Fibroblast of mammary gland (primary cell): Measurements from ENCODE around the gene MAMDC4.
"Not testable (repeated sequence)": the region's sequence is repeated elsewhere in the genome, so short reads cannot be mapped to it uniquely, and the experiment has no call there.

ENCODE experiments used
- DNase-seq: peaks from one replicate; pipeline ENCODE4 v3.0.0-alpha.2; 2010; ENCODE audit warnings: low read depth
- H3K4me3 ChIP-seq: 2 replicates; pipeline ENCODE4 v1.5.1; 2011; ENCODE audit warnings: low read depth, mild to moderate bottlenecking, low read length, moderate library complexity; ENCODE audit not compliant: control insufficient read depth
- TF ChIP-seq, protein P1 (sequence below): conservative IDR thresholded peaks from 2 replicates; pipeline ENCODE4 v1.5.1; 2011; ENCODE audit warnings: low read depth, low read length, inconsistent platforms; ENCODE audit not compliant: control insufficient read depth, insufficient read depth

MAMDC4 gene

GRCh38 chr9:136837146-136837855 lies 14.8 kb upstream of the MAMDC4 start:
- TF ChIP-seq, protein P1, sequence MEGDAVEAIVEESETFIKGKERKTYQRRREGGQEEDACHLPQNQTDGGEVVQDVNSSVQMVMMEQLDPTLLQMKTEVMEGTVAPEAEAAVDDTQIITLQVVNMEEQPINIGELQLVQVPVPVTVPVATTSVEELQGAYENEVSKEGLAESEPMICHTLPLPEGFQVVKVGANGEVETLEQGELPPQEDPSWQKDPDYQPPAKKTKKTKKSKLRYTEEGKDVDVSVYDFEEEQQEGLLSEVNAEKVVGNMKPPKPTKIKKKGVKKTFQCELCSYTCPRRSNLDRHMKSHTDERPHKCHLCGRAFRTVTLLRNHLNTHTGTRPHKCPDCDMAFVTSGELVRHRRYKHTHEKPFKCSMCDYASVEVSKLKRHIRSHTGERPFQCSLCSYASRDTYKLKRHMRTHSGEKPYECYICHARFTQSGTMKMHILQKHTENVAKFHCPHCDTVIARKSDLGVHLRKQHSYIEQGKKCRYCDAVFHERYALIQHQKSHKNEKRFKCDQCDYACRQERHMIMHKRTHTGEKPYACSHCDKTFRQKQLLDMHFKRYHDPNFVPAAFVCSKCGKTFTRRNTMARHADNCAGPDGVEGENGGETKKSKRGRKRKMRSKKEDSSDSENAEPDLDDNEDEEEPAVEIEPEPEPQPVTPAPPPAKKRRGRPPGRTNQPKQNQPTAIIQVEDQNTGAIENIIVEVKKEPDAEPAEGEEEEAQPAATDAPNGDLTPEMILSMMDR, result no peak
- DNase-seq, result no peak

DNA sequence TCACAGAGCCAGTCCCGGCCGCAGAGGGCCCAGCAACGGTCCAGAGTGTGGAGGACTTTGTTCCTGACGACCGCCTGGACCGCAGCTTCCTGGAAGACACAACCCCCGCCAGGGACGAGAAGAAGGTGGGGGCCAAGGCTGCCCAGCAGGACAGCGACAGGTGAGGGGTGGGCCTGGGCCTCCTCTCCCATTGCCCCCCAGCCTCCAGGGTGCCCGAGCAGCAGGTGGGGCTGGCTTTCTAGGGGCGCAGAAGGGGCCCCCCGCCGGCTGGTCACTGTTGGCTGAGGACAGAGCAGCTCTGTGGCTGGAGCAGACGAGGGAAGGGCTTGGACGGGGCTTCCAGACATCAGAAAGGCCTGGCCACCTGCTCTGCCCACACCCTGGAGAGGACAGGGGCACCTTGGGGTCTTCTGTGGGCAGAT lies 14.3 kb upstream of the MAMDC4 start:
- DNase-seq, H3K4me3 ChIP-seq: not testable (repeated sequence)

More at GRCh38 chr9:136837146-136837855, 14.8 kb upstream of the MAMDC4 start:
- H3K4me3 ChIP-seq, result no peak overlapping the region

DNA sequence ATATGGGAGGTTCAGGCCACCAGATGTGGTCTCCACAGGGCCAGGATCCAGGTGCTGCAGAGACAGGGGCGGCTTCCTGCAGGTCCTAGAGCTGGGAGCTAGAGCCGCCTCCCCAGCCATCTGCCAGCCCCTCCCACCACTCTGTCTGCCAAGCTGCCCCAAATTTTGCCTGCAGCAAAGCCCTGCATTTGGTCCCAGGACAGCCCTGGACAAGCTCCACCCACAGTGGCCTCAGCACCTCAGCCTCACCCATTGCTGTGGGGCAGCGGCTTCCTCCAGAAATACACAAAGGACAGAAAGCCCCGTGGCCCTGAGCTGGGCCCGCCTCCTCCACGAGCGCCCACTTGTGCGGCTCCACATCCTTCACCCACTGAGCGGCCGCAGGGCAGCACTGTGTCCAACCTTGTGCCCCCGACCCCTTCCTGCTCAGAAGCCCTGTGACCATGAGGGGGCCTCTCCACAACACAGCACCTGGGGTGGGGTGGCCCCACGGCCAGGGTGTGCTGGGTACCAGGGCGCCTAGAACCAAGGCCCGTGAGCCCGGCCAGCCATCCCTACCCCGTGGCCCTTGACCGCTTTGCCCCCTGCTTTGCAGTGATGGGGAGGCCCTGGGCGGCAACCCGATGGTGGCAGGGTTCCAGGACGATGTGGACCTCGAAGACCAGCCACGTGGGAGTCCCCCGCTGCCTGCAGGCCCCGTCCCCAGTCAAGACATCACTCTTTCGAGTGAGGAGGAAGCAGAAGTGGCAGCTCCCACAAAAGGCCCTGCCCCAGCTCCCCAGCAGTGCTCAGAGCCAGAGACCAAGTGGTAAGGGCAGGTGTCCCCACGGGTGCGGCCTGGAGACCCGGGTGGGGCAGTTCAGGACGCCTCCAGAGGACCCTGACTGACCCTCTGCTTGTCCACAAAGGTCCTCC lies 13.6 kb upstream of the MAMDC4 start:
- no peak overlapping the region for H3K4me3 ChIP-seq
- TF ChIP-seq, protein P1, result no peak
- DNase-seq, result no peak

- H3K4me3 ChIP-seq, result no peak overlapping the region
- no peak for DNase-seq
- TF ChIP-seq, protein P1, result no peak
These were observed 12.7 kb upstream of the MAMDC4 start for GRCh38 chr9:136839229-136840139.

DNA sequence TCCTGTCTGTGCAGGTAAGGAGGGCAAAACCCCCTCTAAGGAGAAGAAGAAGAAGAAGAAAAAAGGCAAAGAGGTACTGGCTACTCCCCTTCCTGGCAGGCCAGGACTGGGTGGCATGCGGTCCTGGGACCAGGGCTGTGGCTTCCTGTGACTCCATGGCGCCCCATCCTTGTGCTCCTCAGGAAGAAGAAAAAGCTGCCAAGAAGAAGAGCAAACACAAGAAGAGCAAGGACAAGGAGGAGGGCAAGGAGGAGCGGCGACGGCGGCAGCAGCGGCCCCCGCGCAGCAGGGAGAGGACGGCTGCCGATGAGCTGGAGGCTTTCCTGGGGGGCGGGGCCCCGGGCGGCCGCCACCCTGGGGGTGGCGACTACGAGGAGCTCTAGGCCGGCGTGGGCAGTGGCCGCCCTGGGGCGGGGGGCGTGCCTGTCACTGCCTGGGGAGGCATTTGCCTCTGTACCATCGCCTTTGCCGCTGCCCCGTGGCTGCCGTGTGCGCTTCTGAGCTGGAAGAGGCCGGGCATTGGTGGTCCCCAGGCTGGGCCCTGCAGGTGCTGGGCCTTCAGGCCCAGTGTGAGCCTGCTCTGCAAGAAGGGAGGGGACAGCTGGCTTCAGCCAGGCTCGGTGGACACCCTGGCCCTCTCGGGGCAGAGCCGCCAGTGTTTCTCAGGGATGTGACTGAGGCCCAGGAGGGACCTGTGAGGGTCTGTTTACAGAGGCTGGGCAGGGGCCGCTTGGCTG lies 11.8 kb upstream of the MAMDC4 start:
- DNase-seq, result no peak
- no peak overlapping the region for H3K4me3 ChIP-seq
- TF ChIP-seq, protein P1, result no peak

- no peak overlapping the region for H3K4me3 ChIP-seq
- peak; percentile 37 for DNase-seq
- TF ChIP-seq, protein P1, result no peak
These were observed 11.1 kb upstream of the MAMDC4 start for GRCh38 chr9:136840877-136841645.

GRCh38 chr9:136841646-136842379 lies 10.3 kb upstream of the MAMDC4 start:
- not testable (repeated sequence) for DNase-seq, H3K4me3 ChIP-seq
